ENCODE data around the gene NRL.

Gene NRL

DNA sequence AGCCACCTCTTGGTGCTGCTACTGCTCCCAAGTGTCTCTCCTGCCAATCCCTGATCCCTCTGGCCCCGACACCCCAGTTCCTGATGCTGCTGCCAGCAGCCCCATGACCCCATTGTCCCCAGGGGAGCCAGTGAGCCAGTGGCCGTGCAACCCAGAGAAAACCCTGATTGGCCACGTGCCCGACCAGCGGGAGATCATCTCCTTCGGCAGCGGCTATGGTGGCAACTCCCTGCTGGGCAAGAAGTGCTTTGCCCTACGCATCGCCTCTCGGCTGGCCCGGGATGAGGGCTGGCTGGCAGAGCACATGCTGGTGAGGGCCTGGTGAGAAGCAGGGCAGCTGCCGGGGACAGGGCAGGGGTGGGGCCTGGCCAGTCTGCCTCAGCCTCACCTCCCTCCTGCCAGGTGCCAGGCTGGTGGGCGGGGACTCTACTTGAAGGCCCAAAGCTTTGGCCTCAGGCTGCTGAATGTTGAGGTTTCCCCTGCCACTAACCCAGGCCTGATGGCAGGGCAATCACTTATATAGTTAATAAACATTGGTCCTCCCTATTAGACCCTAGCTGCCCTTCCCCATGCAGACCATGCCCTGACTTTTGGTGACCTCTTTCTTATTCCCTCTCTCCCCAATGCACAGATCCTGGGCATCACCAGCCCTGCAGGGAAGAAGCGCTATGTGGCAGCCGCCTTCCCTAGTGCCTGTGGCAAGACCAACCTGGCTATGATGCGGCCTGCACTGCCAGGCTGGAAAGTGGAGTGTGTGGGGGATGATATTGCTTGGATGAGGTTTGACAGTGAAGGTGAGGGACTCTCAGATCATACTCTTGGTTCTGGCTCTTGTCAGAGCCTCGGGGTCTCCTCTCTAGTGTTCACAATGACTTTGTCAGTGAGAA lies 15.6 kb downstream of the NRL start:
- no peak for DNase-seq

DNA sequence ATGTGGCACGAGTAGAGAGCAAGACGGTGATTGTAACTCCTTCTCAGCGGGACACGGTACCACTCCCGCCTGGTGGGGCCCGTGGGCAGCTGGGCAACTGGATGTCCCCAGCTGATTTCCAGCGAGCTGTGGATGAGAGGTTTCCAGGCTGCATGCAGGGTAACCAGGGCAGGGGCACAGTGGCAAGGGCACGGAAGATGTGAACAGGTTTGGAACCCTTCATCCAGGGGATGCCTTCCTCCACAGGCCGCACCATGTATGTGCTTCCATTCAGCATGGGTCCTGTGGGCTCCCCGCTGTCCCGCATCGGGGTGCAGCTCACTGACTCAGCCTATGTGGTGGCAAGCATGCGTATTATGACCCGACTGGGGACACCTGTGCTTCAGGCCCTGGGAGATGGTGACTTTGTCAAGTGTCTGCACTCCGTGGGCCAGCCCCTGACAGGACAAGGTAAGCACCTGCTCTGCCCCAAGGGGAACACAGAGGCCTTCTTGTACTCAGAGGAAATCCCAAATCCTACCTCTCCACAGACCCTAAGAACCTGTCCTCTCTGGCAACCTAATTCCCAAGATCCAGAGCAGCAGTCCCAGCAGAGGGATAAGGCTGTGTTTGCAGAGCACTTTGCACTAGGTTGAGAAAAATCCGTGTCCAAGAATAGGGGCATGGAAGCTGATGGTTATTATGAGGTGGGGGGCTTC lies 16.4 kb downstream of the NRL start:
- DNase-seq: no peak

DNA sequence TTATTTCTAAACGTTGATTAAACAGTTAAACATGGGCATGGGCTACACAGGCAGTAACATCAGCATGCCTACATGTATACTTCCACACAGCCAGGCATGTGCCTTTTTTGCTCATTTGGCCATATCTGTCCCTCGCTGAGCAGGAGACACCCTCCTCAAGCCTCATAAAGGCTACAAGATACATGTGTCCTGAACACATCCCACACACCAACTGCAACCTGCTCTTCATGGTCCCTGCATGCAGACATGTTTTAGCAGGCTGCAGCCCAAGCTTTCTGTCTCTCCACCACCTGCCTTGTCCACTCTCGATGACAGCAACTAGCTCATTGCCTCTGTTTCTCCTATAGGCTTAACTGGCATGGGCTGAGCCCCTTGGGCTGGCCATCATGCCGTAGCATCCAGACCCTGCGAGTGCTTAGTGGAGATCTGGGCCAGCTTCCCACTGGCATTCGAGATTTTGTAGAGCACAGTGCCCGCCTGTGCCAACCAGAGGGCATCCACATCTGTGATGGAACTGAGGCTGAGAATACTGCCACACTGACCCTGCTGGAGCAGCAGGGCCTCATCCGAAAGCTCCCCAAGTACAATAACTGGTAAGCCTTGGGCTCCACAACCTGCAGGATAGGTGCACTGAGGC lies 18.1 kb downstream of the NRL start:
- DNase-seq: no peak

DNA sequence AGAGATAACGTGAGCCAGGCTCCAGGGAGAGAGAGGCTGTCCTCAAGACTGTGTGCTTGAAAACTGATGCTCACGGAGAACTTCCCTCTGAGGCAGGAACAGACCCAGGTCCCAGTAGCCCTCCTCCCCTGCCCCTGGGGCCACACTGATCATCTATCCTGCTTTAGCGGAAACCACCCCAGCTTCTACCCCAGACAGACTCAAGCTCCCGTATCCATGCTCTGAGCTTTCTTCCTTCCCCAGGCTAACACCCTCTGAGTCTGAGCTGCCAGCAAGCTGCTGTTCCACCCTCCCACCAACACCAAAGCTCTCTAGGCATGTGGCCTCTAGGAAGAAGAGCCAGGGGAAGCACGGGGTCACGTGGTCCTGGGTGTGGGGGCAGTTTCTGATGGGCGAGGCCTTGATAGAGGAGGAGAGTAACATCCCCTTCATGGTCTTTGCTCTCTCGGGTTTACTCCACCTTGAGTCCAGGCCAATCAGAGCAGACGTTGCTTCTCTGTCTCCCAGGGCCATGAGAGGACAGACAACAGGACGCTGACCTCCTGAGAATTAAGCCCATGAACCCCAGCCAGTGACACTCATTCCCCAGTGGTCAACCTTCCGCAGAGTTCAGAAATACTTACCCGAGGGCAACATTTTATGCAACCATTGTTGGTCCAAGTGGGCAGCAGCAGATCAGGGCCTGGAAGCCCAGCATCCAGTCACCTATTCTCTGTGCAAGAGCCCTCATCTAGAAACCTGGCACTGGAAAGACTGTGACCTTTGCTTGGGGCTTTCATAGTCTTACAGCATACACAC lies 19.3 kb downstream of the NRL start:
- peak; percentile 96 for DNase-seq

DNA sequence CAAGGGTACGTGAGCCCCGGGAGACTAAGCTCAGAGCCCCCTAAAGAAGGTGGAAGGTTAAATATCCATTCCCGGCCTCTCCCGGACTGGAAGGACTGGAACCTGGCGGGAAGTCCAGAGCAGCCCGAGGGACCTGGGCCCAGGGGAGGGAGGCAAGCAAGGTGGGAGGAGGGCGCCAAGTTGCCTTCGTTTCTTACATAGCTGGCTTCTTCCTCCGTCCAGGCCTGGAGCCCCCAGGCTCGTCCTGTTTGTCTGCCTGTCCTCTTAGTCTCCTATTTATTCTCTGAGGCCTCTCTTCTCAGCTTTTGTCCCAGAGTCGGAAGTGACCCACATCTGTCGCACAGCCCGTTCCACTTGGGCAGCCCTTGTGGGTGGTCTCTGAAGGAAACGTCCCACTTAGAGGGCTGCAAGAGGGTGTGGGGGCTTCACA lies 19.9 kb downstream of the NRL start:
- no peak for DNase-seq

DNA sequence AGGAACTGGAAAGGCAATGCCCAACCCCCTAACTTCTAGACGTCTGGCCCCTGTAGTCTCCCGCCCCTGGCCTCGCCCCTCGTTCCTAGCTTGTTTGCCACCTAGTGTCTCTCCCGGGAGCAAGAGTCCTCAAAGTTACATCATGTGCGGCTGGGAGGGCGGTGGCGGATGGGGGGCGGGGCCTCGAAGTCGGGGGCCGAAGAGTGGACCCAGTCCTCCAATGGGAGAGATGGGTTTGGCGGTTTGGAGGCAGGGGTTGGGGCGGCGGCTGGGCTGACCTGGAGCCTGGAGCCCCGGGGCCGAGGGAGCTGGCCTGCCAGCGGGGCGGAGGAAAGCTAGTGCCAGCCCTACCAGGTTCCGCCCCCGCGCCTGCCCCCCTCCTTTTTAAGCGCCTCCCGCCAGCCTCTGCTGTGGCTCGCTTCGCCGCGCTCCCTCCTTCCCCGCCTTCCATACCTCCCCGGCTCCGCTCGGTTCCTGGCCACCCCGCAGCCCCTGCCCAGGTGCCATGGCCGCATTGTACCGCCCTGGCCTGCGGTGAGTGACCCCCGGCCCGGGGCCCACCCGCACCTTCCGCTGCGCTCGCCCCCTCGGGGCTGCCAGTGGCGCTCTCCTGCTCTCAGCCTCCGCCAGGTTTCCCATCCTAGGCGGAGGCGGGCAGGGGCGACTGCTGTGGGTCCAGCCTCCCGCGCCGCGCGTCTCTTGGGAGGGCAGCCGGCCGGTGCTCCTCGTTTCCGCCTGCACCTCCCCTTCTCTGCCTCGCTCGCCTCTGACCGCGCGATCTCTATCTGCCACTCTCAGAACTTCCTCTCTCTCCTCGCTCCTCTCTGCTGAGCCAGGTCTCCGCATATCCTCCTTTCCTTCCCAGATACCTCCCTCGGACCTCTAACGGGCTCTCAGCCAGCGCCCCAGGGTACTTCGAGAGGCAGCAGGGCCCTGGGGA lies 20.6 kb downstream of the NRL start, which contains the start of gene PCK2:
PCK2 (plus strand) TSS at position 411 of the 940 bp plus-strand sequence; CDS start at position 506, 95 bp downstream.
- DNase-seq: peak; percentile 98

DNA sequence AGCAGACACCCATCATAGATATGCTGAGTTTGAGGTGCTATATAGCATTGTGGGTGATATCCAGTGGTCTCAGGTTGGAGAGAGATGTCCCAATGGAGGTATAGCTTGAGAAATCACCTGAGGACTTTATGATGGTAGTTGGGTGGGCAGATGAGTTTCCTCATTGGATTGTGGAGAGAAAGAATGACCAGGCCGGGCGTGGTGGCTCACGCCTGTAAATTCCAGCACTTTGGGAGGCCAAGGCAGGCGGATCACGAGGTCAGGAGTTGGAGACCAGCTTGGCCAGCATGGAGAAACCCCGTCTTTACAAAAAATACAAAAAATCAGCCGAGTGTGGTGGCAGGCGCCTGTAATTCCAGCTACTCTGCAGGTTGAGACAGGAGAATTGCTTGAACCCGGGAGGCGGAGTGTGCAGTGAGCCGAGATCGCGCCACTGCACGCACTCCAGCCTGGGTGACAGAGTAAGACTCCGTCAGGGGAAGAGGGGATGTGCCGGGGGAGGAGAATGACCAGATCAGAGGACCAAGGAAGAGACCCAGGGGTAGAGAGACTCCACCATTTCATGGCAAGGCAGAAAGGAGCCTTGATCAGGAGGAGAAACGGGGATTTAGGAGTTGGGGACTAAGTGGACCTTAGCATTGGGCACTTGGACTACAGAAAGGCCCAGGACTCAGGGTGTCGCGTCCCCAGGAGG lies 21.4 kb downstream of the NRL start:
- no peak for DNase-seq

DNA sequence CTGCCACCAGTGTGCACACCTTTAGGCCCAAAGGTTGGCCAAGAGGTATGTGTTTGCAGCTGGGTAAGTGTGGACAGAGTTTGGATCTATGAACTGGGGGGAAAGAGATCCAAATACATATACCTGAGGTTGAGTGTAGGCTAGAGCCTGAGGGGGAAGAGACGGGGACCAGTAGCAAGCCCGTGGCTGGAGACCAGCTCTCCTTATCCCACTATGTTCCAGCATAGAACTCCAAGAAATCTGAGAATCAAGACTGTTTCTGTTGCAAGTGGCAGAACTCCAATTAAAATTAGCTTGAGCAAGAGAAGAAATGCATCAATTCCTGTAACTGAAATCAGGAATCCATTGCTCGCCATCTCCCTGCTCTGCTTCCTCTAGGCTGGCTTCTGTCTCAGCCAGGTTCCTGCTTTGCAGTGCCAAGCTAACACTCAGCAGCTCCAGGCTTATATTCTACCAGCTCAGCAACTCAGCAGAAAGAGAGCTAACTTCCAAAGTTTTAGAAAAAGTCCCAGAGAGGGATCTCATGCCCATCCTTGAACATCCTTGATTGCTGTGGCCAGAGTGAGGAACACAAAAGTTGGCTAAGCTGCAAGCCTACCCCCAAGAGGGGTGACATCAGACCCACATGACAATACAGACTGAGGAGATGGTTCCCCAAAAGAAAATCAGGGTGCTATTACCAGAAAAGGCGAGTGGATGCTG lies 22.1 kb downstream of the NRL start:
- DNase-seq: no peak

DNA sequence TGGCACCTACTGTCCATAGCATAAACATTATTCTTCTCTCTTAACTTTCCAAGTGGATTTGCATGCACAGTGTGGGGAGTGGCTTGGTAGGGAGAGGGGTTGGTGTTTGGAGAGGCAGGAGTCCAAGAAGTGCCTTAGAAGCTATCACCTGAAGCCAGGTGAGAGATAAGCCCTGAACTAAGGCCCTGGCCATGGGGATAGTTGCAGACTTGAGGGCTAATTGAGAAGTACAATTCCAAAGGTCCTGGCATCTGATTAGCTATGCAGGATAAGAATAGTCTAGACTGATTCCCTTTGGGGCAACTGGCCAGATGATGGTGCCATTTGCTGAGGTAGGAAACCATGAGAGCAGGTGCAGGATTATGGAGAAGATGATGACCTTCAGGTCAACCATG lies 22.6 kb downstream of the NRL start:
- DNase-seq: no peak

DNA sequence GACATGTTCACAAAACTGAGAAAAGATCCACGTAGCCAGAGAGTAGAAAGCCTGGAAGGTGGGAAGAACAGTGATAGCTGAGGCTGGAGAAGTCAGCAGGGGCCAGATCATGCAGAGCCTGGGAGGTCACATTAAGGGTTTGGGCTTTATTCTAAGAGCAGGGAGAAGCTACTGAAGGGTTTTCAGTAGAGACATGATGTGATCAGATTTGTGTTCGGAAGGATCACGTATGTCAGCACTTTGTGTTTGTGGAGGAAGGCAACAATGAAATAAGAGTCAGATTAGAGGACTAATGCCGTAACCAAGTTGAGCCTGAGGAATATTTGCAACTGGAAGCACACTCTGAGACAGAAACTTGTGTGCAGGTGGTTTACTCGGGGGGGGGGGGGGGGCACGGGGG lies 24.9 kb downstream of the NRL start:
- DNase-seq: no peak

DNA sequence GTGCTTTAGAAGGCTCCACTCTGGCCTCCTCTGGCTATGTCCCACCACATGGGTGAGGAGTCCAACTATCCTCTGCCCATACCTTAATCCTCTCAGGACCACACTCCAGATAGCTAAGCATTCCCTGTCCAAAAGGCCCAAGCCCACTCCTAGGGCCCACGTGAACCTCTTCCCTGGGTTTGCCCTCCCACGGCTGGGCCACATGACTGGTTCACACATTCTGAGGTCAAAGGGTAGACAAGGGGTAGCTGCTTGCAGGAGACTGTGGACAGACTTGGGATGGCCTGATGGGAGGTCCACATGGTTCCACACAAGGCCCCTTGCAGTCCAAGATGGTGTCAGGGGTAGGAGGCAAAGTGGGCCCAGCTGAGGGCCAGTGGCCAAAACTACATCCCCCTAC lies 26.7 kb downstream of the NRL start:
- DNase-seq: no peak

DNA sequence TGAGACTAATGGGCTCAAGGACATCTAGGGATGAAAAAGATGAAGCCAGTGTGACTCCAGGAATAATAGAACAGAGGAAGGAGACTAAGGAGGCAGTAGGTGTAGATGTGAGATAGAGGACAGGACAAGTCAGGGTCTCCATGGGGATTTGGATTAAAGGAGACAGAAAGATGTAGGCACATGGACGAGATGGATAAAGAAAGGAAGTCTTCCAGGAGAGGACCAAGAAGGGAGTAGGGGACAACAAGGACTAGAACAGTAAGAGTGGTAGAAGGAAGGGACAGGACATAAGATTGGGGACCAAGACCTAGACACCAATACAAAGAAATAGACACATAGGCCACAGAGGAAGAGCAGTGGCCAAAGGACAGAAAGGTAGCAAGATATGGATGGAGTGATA lies 27.7 kb downstream of the NRL start:
- no peak for DNase-seq

DNA sequence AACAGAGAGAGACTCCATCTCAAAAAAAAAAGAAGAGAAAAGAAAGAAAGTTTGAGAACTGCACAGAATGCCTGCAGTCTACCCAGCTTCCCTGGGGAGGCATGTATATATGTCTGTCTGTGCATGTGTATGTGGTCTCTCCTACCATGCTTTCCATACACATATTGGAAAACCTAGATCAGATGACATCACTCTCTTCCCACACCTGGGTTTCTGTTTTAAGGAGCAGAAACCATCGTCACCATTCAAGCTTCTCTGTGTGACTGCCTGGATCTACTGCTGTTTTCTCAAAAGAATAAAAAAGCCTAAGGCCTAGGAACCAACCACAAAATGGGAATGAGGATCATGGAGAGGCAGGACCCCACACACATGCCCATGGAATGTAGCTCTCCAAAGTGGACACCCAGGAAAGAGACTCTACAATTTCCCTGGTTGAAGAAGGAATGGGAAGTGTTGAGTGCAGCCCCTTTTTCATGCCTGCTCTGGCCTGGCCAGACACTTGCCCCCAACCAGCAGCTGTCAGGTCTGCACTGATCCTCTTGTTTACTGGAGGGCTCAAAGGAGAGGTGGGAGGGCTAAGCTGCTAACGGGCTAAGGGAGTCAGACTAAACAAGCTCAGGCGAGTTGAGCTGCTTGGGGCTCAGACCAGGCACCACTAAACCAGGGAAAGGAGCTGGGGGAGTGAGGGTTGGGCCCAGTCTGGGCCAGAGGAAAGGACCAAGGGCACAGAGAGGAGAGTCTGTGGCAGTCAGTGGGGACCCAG lies 28.4 kb downstream of the NRL start:
- DNase-seq: no peak

DNA sequence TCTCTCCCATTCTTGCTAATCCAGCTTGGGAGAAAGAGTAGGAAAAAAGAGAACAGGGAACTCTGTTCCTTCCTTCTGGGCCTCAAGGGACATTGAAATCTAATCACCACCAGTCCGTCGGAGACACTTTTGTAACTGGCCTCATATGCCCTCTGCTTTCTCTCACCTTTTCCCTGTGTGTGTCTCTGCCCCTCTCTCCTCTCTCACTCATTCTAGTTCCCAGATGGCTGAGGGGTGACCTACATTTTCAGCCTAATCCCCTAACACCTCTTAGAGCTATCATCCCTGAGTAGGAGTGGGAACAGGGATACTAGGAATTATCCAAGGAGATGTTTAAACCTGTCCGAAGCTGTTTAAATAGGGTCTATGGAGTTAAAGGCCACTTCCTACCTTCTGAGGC lies 29.5 kb downstream of the NRL start:
- DNase-seq: no peak

DNA sequence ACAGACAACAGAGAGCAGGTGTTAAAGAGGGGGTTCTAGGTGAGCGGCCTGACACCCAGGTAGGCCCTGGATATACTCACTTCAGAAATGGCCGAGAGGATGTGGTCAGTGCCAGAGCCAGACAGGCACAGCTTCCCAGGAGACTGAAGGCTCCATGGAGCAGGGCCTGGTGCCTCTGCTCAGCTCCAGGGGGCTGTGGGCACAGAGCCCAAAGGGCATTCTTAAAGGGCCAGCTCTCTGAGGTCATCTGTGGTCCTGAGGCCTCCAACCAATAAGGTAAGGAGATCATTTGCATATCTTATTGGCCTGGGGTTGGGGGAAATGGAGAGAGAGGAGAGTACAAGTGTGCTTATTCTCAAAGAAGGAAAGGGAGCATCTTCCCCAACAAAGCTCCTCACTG lies 30.3 kb downstream of the NRL start:
- no peak for DNase-seq

DNA sequence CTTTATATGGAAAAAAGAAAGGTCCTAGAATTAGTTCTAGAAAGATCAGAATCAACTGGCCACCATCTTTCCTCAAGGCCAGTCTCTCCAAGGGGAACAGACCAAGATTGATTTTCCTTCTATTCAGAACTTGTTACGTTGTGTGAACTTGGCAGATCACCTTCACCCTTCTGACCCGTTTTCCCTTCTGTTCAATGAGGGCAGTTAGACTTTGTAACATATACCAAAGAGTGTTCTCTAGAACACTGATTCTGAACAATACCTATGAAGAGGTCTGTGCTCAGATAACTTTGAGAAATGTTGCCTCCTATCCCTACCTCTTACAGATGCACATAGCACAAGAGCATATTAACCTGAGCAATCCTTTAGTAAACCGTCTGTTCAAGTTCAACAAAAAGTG lies 31.3 kb downstream of the NRL start:
- DNase-seq: no peak

DNA sequence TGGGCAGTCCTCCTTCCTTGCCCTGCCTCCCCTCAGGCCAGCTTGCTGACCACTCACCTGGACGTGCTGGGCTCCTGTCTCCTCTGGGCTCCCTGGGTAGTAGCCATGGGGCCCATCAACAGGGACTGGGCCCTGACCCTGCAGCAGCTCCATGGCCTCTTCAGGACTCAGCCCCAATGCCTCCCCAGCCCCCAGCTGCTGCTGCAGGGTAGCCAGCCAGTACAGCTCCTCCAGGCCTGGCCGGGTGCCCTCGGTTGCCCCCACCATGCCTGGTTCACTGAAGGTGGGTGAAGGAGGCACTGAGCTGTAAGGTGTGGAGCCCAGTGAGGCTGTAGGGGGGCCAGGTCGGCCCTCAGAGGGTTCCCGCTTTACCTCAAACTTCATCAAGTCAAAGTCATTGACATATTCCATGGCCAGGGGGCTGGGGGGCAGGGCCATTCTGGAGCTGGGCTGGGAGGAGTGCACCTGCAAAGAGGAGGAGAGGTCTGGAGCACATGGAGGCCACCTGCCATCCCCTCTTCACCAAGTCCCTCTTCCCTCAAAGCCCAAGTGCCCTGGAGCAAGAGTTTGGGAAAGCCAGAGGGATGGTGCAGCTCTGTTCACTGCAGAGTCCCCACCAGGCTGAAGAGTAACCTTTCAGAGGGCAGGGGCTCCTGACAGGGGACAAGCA lies 32.2 kb downstream of the NRL start:
- DNase-seq: no peak

DNA sequence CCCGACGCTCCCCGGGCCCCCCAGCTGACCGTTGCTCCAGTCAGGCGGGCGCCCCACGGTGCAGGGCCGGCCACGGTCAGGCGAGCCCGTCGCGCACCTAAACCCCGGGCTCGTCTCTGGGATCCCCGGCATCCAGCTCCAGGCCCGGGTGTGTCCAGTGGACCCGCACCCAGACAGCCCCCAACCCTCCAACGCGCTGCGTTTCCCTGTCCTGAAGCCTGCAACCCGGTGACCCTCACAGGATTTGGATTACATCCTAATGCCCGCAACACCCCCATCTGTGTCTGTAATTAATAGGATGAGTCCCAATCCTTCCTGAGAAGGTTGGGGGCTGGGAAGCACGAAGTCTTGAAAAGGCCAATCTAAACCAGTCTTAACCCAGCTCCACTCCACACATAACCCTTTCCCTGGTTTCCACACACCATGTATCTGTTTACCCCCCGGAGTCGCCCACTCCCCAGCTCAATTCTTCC lies 33.0 kb downstream of the NRL start:
- DNase-seq: no peak

All from hematopoietic multipotent progenitor cell treated with erythropoietin and hydrocortisone succinate and interleukin-3 and kit ligand, for 4 days (in vitro differentiated cells).